Measurements from ENCODE around the gene INSRR.

Gene INSRR

DNA sequence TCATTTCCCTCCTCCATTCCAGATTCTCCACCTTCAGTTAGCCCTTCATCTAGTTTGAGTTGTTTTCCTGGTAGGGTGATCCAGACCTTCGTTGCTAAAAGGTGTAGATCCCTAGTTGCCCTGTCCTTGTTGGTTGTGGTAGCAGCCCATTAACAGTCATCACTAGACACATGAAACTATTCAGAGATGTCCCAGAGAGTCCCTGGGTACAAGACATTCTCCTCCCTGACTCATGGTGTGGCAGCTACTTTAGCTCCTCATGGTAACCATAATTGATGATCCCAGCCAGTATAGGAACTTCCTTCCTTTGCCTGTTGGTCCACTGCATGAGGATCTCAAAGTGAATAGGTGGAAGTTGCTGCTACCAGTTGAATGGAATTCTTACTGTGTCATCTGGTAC, 36.2 kb downstream of the INSRR start:
- no peak for DNase-seq

DNA sequence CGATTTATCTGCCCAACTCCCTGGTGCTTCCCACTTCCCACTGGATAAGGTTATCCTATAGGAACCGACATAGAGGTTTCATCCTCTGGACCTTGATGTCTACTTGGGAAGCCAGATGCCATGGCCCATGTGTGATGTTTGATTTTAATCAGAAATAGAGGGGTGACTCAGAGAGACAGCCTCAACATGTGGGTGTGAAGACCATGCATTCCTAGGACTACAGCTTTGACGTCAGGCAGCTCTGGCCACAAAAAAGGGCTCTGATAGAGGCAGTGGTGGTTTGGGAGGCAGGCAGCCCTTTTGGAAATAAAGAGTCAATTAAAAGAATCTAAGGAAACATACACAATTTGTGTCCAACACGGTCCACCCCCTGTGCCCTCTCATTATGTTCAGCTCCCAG, 37.1 kb downstream of the INSRR start:
- no peak for DNase-seq

DNA sequence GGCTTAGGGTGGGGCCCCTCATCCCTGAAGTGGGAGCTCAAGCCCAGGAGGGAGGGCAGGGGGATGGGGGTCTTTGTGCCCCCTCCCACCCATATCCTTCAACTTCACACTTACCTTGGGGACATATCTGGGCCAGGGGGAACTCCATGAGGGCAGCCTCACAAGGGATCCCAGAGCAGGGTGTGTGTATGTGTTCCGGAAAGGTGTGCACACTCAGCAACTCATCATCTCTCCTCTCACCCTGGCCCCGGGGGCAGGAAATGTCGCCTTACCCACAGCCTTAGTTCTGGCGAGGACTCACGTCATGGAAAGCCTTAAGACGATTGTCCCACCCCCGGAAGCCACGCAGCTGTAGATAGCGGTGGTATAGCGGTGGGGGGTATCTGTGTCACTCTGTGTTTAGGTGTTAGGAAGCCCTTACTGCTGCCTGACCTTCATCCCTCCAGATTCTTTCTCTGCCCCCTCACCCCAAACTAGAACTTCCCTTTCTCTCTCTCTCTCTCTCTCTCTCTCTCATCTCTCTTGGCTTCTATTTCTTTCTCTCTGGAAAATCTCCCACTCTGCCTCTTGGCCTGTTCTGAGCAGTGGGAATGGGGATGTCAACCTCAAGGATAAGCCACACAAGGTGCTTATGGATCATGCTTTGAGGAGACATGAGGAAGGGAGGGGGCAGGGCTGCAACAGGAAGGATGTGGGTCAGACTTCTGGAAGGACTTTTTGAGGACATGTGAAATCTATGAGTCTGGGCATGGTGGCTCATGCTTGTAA, 42.2 kb downstream of the INSRR start, which contains the start of gene SH2D2A:
TSS of gene SH2D2A (minus strand) at position 288 of the 768 bp plus-strand sequence. CDS start at position 148, 140 bp downstream.
- DNase-seq = peak; percentile 71 to 86 (median 81)

DNA sequence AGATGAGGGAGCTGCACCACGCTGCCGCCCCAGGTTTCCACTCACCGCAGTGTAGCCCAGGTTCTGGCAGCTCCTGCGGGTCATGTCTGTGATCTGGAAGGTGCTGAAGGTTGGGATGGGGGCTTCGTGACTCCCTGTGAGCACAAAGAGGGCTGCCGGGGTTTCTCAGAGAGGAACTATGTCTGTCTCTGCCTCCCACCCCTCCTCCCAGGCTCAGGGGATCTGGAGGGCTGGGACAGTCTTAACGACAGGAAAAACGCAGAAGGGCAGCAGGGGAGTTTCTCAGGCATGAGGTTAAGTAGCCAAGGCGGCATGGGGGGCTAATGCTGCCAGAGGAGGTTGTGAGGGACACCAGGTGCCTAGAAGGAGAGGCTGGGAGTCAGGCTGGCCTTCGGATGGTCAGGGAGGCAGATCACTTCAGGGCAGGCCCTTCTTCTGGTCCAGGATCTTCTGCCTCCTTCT, 42.9 kb downstream of the INSRR start:
- no peak for DNase-seq

DNA sequence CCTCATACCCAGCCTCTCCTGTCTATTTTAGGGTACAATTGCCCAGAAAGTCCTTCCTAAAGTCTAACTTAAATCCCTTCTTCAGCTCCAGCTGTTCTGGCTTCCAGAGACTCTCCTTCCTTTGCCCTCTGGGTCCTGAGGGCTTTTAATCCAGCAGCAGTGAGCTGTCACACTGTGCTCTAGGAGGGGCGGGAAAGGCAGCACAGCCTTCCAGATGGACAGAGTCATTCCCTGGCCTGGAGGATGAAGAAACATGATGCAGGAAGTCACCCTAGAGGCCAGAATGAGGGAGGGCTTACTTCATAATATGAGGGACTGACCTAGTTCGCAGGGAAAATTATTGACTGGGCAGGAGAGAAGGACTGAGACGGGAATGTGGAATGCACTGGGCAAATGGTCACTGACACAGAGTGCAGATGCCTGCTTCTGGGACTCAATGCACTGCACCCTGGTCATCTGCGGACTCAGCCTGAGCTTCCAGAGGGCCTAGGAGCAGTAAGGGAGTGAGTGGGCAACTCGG, 43.5 kb downstream of the INSRR start:
- no peak for DNase-seq

DNA sequence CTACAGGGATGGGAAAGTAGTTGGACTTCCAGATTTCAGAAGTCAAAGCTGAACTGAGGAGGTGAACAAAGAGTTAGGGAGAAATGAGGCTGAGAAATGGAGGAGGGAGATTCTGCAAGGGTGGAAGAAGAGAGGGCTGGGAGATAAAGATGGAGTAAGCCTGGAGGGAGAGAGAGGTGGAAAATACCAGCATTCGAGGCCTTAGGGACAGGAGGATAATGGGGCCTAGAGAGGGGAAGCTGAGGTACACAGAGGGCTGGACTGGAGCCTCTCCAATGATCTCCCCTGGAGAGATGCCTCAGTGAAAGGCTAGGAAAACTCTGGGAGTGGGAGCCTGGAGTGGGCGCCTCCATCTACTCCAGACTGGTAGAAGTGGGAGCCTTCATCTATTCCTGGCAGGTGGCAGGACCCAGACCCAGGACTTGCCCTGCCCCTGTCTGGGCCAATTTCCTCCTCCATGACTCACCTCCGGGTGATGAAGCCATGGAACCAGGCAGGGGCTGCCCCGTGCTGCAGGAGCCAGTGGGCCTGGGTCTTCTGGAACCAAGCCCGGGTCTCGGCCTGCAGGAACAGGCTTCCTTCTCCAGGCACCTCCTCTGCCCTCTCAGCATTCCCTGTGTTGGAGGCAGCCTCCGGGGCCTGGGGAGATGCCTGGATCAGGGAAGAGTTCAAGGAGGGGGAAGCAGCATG, 44.2 kb downstream of the INSRR start:
- no peak for DNase-seq

DNA sequence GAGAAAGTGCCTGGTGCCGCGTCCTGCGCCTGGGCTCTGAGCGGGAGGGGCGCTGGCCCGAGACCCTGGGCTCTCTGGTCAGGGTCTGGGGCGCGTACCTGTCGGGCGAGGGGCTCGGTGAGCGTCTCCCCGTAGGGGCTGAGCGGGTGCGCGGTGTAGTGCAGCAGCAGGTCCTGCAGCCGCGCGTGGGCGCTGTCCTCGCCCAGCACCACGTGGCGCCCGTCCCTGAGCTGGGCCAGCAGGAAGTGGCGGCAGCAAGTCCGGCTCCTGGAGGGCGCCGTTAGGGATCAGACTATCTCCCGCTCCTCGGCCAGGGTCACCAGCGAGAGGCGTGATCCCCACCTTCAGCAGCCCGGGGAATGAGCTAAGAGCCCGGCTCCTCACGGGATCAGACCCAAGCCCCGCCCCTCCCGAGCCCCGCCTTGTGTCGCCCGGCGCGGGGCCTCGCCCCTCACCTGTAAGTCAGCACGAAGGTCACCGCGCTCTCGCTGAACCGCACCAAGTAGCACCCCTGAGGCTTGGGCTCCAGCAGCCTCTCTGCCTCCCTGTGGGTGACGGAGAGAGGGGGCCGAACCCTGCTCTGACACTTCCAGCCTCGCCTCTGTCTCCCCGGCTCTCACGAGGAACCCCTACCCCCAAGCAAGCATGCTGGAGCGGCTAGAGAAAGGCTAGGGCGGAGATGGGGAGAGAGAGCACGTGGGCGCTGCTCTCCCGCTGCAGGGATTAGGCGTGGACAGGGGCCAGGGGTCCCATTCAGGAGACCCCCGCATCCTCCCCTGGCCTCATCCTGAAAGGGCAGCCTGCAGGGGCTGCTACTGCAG, 45.0 kb downstream of the INSRR start:
- peak; percentile 25 to 45 (median 38) for DNase-seq

DNA sequence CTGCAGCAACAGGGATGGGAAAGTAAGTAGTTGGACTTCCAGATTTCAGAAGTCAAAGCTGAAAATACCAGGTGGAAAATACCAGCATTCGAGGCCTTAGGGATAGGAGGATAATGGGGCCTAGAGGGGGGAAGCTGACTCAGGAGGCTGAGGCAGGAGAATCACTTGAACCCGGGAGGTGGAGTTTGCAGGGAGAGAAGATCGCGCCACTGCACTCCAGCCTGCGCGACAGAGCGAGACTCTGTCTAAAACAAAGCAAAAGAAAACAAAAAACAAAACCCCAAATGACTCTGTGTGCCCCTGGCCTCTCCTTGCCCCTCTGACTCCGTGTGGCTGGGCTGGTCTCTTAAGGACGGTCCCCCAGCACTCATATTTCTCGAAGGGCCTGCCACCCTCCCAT, 45.6 kb downstream of the INSRR start:
- no peak for DNase-seq

DNA sequence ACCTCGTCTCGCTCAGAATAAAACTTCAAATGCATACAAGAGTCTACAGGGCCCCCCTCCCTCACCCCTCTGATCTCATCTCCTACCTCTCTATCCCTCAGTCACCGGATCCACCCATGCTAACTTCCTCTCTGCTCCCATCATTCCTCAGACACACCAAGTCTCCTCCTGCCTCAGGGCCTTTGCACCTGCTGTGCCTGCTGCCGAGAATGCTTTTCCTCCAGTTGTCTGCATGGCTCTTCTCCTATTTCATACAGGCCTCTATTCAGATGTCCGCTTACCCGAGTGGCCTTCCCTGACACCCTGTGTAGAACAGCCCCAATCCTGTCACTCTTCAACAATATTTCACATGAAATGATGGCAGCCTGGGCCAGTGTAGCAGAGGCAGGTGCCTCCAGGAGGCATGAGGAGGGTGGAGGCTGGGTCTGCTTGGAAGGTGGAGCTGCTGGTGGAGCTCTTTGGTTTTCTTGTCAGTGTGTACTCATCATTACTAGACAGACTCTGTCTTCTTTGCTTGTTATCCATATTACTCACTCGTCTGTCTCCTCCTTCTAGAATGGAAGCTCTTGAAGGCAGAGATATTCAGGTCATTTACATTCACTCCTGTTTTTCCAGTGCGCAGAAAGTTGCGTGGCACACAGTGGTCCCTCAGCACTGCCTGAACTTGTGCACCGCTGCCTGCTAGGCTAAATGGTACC, 46.5 kb downstream of the INSRR start:
- DNase-seq = no peak

DNA sequence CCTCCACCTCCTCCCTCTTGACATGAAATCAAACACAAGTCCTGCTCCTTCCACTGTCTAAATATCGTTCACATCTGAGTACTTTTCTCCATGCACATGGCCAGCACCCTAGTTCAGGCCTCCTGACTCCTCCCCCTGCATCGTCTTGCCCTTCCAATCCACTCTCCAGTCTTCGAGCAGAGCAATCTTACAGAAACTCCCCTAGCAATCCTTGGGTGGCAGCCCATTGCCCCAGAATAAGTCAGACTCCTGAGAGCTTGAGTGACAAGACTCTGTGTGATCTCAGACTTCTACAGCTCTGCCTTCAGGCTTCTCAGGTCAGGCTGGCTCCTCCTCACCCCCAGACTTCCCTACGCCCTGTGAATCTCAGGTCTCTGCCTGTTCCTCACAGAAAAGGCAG, 47.7 kb downstream of the INSRR start:
- DNase-seq = no peak

DNA sequence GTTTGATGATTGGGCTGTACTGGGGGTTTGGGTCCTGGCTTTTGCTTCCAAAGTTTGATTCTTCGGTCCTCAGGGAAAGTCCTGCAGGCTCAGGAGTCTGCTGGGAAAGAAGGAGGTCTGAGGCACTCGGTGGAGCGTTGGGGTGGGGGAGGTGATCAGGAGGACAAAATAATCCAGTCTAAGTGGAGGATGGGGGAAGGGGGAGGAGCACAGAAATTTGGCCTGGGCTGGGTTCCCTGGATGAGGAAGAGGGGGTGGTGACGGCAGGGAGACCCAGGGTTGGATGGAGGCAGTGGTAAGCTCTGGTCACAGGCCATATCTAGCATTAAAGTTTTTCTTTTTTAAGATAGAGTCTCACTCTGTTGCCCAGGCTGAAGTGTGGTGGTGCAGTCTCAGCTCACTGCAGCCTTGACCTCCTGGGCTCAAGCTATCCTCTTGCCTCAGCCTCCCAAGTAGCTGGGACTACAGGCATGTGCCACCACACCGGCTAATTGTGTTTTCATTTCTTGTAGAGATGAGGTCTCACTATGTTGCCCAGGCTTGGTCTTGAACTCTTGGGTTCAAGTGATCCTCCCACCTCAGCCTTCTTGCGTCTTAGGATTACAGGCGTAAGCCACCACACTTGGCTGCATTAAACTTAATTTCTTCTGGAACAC, 49.1 kb downstream of the INSRR start:
- DNase-seq = no peak

DNA sequence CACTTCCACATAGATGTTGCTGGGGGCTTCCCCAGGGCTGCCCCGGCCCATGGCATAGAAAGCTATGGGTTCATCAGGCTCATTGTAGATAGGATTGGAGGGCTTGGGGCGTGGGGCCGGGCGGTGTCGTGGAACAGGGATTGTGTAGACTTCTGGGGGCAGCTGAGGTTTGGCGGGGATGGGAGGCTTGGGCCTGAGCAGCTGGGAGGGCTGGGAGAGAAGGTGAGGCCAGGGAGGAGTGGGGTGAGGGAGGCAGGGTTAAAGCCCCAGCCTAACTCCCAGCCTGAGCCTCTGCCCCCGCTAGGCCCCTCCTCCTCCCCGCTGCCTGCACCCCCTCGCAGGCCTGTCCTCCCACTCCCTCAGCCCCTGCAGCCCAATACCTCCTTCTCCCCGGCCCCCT, 49.6 kb downstream of the INSRR start:
- no peak for DNase-seq

DNA sequence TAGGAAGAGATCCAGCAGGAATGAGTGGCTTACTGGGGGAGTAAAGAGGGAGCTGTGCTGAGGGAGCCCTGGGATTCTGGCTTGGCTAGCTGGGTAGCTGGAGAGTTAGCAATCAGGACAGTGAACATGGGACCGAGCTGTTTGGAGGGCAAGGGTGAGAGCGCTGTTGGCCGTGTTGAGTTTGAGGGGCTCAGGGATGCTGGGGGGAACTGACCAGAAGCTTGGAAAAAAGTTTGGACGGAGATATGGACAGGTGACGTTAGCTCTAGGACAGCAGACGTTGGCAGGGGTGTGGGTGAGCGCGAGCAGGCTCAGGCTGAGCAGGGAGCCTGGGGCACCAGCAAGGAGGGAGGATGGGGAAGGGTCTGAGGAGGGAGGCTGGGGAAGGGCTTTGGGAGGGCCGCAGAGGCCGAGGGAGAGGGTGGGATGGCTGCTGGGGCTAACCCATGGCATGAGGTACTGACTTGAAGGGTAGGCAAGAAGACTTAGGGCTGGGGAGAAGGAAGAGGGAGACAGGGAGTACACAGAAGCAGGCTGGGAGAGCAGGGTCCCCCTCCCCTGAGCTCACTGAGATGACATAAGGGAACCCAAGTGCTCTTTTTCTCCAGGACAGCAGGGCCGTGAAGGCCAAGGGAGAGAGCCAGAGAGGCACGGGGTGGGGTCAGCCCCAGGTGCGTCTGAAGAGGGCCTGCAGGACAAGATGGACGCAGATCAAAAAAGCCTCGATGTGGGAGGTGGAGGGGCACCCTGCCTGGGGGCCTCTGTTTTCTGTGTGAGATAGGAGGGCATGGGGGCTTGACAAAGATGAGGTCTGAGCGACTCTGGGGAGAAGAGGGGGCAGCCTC, 50.5 kb downstream of the INSRR start:
- no peak for DNase-seq

DNA sequence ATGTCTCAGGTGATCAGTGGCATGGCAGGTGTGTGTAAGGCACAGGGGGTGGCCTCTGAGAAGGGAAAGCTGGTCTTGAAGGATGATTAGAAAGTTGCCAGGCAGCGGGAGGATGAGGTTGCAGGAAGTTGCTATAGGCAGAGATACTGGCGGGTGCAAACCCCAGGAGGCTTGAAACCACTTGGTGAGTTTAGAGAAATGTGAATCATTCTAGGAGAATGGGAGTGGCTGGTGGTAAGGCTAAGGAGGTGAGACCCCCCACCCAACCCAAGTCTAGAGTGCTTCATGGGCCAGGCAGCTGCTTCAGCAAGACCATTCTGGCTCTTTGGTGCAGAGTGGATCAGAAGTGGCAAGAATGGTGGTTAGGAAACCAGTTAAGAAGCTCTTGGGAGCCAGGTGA, 51.3 kb downstream of the INSRR start:
- DNase-seq = no peak

DNA sequence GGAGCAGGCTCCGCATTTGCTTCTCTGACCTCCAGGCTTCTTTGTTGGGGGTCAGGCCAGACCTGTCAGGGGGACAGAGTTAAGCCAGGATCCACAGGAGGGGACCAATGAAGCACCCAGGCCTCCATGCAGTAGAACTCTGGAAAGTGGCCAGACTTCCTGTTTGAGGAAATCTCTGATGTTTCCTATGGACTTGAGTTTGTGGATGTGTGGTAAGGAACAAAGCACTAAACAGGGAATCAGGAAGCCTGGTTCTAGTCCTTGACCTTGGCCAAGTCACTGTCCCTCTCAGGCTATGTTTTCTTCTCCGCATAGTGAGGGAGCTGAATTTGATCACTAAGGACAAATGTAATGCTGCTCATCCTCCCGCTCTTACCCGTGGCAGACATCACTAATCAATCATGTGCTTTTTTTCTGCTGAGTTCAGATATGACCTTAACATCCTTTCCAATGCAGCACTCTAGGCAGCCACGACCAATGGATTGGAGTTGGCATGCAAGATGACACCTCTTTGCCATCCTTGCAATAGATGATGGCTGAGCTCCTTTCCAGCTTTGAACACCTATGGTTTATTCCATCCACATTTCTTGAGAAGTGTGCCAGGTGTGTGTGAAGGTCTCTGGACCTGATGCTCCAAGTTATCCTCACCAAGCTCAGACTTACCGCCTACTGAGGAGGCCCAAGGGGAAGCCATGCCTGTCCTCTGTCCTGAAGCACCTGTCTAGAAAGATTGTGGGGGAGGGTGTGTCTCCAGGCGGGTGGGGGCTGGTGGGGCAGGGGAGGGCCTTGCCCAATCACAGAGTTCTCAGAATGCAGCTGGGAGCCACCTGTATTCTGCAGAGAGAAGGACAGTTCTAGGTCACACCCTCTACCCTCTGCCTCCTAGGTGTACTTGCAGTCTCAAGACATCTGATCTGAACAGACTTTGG, 52.1 kb downstream of the INSRR start:
- DNase-seq = no peak

DNA sequence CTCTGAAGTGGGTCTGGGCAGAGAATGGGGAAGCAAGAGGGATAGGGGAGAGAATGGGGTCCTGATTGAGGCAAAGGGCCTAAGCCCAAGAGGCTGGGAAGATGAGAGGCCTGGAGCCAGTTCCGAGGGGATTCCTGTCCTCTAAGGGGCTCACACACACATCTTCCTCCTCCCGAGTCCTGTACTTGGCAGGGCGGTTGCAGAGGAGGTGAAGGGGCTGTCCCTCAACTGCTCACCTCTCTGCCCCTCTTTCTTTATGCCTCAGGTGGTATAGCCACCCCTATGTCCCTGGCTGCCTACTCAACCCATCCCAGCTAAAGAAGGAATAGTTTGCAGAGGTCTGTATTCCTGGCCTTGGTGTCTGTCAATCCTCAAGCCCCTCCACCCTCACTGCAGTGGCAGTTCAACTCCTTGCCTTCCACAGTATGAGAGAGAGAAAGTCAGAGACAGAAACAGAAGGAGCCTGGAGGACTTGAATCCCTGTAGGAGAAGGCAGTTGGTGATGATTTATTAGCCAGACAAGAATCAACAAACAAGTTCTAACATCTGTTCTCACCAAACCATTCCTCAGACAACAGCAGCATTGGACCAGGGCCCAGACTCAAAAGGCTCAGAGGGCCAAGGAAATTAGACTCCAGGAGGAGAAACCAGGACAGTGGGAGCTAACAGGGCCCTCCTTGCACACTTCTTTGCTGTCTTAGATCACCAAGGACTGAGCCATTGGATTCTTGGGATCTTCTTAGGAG, 53.0 kb downstream of the INSRR start:
- no peak for DNase-seq

DNA sequence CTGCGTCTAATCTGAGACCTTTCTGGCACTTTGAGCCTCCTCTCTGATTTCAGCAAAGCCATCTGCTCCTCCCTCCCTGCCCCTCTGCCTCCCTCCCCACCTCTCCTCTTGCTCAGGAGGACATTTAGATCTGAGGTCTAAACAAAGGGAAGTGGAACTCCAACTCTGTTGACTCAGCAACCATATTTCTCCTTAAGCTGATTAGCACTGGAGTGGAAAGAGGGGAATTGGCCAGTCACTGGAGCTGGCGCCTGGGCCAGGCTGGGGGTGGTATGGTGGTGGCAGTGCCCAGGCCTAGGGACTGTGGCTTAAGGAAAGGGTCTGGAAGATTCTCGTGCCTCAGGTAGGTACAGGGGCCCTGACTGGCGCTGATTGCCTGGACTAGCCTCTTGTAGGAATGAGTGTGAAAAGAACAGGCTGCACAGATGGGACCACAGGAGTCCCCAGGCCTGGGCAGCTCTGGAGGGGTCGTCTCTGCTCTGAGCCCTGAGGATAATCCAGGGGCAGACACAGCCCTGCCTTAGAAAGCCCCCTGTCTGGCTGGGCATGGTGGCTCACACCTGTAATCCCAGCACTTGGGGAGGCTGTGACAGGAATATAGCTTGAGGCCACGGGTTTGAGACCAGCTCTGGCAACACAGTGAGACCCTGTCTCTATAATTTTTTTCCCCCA, 54.2 kb downstream of the INSRR start:
- DNase-seq = no peak

DNA sequence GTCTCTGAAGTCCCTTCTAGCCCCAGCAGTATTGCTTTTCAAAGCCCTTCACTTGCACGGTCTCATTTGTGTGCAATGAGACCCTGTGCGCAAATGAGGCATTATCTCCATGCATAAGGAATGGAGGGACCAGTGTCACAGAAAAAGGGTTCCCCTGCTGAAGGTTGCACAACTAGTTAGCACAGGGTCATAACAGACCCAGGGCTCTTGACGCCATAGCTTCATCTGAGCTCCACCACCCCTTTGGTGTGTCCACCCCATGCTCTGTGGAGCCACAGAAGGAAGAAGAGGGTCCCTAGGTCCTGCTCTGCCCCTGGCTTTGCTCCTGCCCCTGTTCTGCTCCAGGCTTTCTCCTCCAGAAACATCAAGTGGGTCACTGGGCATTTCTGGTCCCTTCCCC, 54.9 kb downstream of the INSRR start:
- no peak for DNase-seq
